ENCODE results near the gene TMEM253. TPM values are rescaled to one million over a fixed set of nuclear protein-coding genes. Genes with fewer than 3 reads are reported as not detected.

Gene TMEM253
- polyA plus RNA-seq, 1 of the 3 experiments (the other 2 are of a cell fraction): 0.82 TPM

GRCh38 chr14:21077672-21078071 is 23.2 kb upstream of the TMEM253 start:
- POLR2A ChIA-PET: no interaction called here
- Histone ChIP-seq H3K4me3 (ENCODE audit: low read depth in 2 of 2, low read length in 1 of 2) (no peak overlapping the region), H2AFZ (ENCODE audit: low read depth) (no peak overlapping the region), H3K9ac (no peak overlapping the region), H3K4me2 (no peak overlapping the region), H4K20me1 (ENCODE audit: insufficient read depth) (0 out of 2 replicates have a peak, but pooled peaks cover 8% of the 10 kb centered on the region), H3K9me3 (no peaks in the 10 kb centered on the region), H3F3A (replicated peaks; ENCODE audit: insufficient read depth) (peaks cover 3% of the 10 kb centered on the region), H3K36me3 (replicated peaks in 1 of 2; ENCODE audit: control insufficient read depth in 1 of 2, insufficient read depth in 2 of 2, low read length in 1 of 2) (peaks cover 76 to 96% of the 10 kb centered on the region in 2 experiments), H3K27me3 (ENCODE audit: insufficient read depth) (no peaks in the 10 kb centered on the region), H3K27ac (ENCODE audit: low read depth in 2 of 2, low read length in 1 of 2) (no peak overlapping the region), H3K9me2 (no peaks in the 10 kb centered on the region), H3K79me2 (ENCODE audit: insufficient read depth) (peaks cover 28% of the 10 kb centered on the region), H3K4me1 (ENCODE audit: control insufficient read depth in 1 of 2, insufficient read depth in 2 of 2, low read depth in 1 of 2, low read length in 1 of 2) (peaks cover 4 to 14% of the 10 kb centered on the region in 2 experiments; a peak in 3 of 4 replicates)
- 93% methylated on average over 2 of the region's 2 CpGs for WGBS (ENCODE audit: low lambda C conversion rate)
- no peak for TF ChIP-seq MAX (IDR thresholded peaks at IDR 0.05; ENCODE audit: low read depth)
- no peak for TF ChIP-seq EP300 (IDR thresholded peaks at IDR 0.05; ENCODE audit: borderline replicate concordance in 1 of 2, low read depth in 1 of 2, low read length in 1 of 2)
- no peak for TF ChIP-seq GATA2 (CRISPR knock-in tag; IDR thresholded peaks at IDR 0.05)
- no peak for TF ChIP-seq JUND (IDR thresholded peaks at IDR 0.05)
- no peak for TF ChIP-seq NRF1 (IDR thresholded peaks at IDR 0.05; ENCODE audit: low read depth, low read length)
- TF ChIP-seq RCOR1 (IDR thresholded peaks at IDR 0.05; ENCODE audit: low read length): no peak
- TF ChIP-seq CHD2 (IDR thresholded peaks at IDR 0.05; ENCODE audit: low read length, partially characterized antibody): no peak
- no peak for TF ChIP-seq CTCF (IDR thresholded peaks at IDR 0.05)
- TF ChIP-seq RAD21 (IDR thresholded peaks at IDR 0.05; ENCODE audit: low read length): no peak
- no peak for TF ChIP-seq FOXJ3 (CRISPR knock-in tag; IDR thresholded peaks at IDR 0.05)
- TF ChIP-seq ZBTB33 (IDR thresholded peaks at IDR 0.05; ENCODE audit: borderline replicate concordance, low read depth): no peak
- no peak for TF ChIP-seq SMC3 (IDR thresholded peaks at IDR 0.05; ENCODE audit: low read depth, low read length)
- no peak for TF ChIP-seq USF1 (IDR thresholded peaks at IDR 0.05; ENCODE audit: borderline replicate concordance, low read depth)
- no peak for TF ChIP-seq RFX5 (IDR thresholded peaks at IDR 0.05; ENCODE audit: low read length)
- DNase-seq: no peak
- CTCF ChIA-PET: interaction anchor here (2.1 to 3.5 kb wide), 3 partner anchors 15 to 63 kb away, joined by 11 to 14 read pairs (median 13); no protein-coding TSS in a partner anchor
